ENCODE data around the gene MTAP. TPM values are rescaled to one million over a fixed set of nuclear protein-coding genes. Genes with fewer than 3 reads are reported as not detected.
A peak's percentile ranks its signal among the peaks of the same experiment; 100 is the strongest.

The MTAP gene
- total RNA-seq, 1 donor: 30.4 TPM

- peak; percentile 80 for DNase-seq (ENCODE audit: insufficient read length, low spot score, missing footprints)
- Histone ChIP-seq H4K20me1 (ENCODE audit: insufficient read depth, low read length) (no peaks in the 10 kb centered on the region), H3K4me1 (ENCODE audit: insufficient read depth, low read length) (peaks cover 11% of the 10 kb centered on the region), H3K27me3 (ENCODE audit: insufficient read depth, low read length) (no peaks in the 10 kb centered on the region), H2AFZ (ENCODE audit: low read length) (peak overlapping the region; percentile 64), H3K27ac (ENCODE audit: low read depth, low read length) (peak overlapping the region; percentile 82), H3K4me2 (ENCODE audit: insufficient read depth, low read length) (peak overlapping the region; percentile 67), H3K79me2 (ENCODE audit: insufficient read depth, low read length) (no peaks in the 10 kb centered on the region), H3K36me3 (ENCODE audit: insufficient read depth, low read length) (no peaks in the 10 kb centered on the region), H3K4me3 (ENCODE audit: insufficient read depth, low read length) (peak overlapping the region; percentile 21), H3K9me3 (ENCODE audit: low read depth, low read length) (no peaks in the 10 kb centered on the region)
- no peak for TF ChIP-seq CTCF (IDR thresholded peaks at IDR 0.05; ENCODE audit: extremely low read depth, low read depth, low read length)
These were observed 31.4 kb upstream of the MTAP start for GRCh38 chr9:21770871-21771560.

GRCh38 chr9:21777701-21778100, 24.7 kb upstream of the MTAP start:
- Histone ChIP-seq H3K4me3 (ENCODE audit: insufficient read depth, low read length) (no peak overlapping the region), H3K27ac (ENCODE audit: low read depth, low read length) (peak overlapping the region; percentile 57), H4K20me1 (ENCODE audit: insufficient read depth, low read length) (no peaks in the 10 kb centered on the region), H3K79me2 (ENCODE audit: insufficient read depth, low read length) (no peaks in the 10 kb centered on the region), H2AFZ (ENCODE audit: low read length) (no peak overlapping the region), H3K9me3 (ENCODE audit: low read depth, low read length) (no peaks in the 10 kb centered on the region), H3K4me2 (ENCODE audit: insufficient read depth, low read length) (peak overlapping the region; percentile 56), H3K36me3 (ENCODE audit: insufficient read depth, low read length) (no peaks in the 10 kb centered on the region), H3K27me3 (ENCODE audit: insufficient read depth, low read length) (no peaks in the 10 kb centered on the region), H3K4me1 (ENCODE audit: insufficient read depth, low read length) (peaks cover 27% of the 10 kb centered on the region)
- peak; percentile 34 for DNase-seq (ENCODE audit: insufficient read length, low spot score, missing footprints)
- TF ChIP-seq CTCF (IDR thresholded peaks at IDR 0.05; ENCODE audit: extremely low read depth, low read depth, low read length): no peak

- Histone ChIP-seq H3K36me3 (ENCODE audit: insufficient read depth, low read length) (no peaks in the 10 kb centered on the region), H2AFZ (ENCODE audit: low read length) (no peak overlapping the region), H4K20me1 (ENCODE audit: insufficient read depth, low read length) (no peaks in the 10 kb centered on the region), H3K9me3 (ENCODE audit: low read depth, low read length) (no peaks in the 10 kb centered on the region), H3K27me3 (ENCODE audit: insufficient read depth, low read length) (no peaks in the 10 kb centered on the region), H3K79me2 (ENCODE audit: insufficient read depth, low read length) (no peaks in the 10 kb centered on the region), H3K4me1 (ENCODE audit: insufficient read depth, low read length) (peaks cover 27% of the 10 kb centered on the region), H3K4me2 (ENCODE audit: insufficient read depth, low read length) (peak overlapping the region; percentile 56), H3K4me3 (ENCODE audit: insufficient read depth, low read length) (no peak overlapping the region), H3K27ac (ENCODE audit: low read depth, low read length) (peak overlapping the region; percentile 57)
- TF ChIP-seq CTCF (IDR thresholded peaks at IDR 0.05; ENCODE audit: extremely low read depth, low read depth, low read length): no peak
- DNase-seq (ENCODE audit: insufficient read length, low spot score, missing footprints): no peak
These were observed 24.1 kb upstream of the MTAP start for GRCh38 chr9:21778304-21778703.

- no peaks in the 10 kb centered on the region for H3K36me3 ChIP-seq (ENCODE audit: insufficient read depth, low read length)
- peak overlapping the region; percentile 22 for H3K4me2 ChIP-seq (ENCODE audit: insufficient read depth, low read length)
- H4K20me1 ChIP-seq (ENCODE audit: insufficient read depth, low read length): no peaks in the 10 kb centered on the region
- H3K4me1 ChIP-seq (ENCODE audit: insufficient read depth, low read length): peaks cover 27% of the 10 kb centered on the region
- no peak overlapping the region for H2AFZ ChIP-seq (ENCODE audit: low read length)
- TF ChIP-seq CTCF (IDR thresholded peaks at IDR 0.05; ENCODE audit: extremely low read depth, low read depth, low read length): no peak
- no peak for DNase-seq (ENCODE audit: insufficient read length, low spot score, missing footprints)
- H3K27ac ChIP-seq (ENCODE audit: low read depth, low read length): no peak overlapping the region
- no peaks in the 10 kb centered on the region for H3K9me3 ChIP-seq (ENCODE audit: low read depth, low read length)
- H3K4me3 ChIP-seq (ENCODE audit: insufficient read depth, low read length): no peak overlapping the region
- H3K27me3 ChIP-seq (ENCODE audit: insufficient read depth, low read length): no peaks in the 10 kb centered on the region
- H3K79me2 ChIP-seq (ENCODE audit: insufficient read depth, low read length): no peaks in the 10 kb centered on the region
These were observed 23.0 kb upstream of the MTAP start for GRCh38 chr9:21779397-21779796.

Data from osteoblast (primary cell).